Fibroblast of mammary gland (primary cell): ENCODE data around the gene FRRS1.
A peak's percentile ranks its signal among the peaks of the same experiment; 100 is the strongest.
"Not testable (repeated sequence)": the region's sequence is repeated elsewhere in the genome, so short reads cannot be mapped to it uniquely, and the experiment has no call there.

ENCODE experiments used
- DNase-seq: peaks from one replicate; pipeline ENCODE4 v3.0.0-alpha.2; 2010; ENCODE audit warnings: low read depth
- H3K4me3 ChIP-seq: 2 replicates; pipeline ENCODE4 v1.5.1; 2011; ENCODE audit warnings: low read depth, mild to moderate bottlenecking, low read length, moderate library complexity; ENCODE audit not compliant: control insufficient read depth
- TF ChIP-seq, protein P1 (sequence below): conservative IDR thresholded peaks from 2 replicates; pipeline ENCODE4 v1.5.1; 2011; ENCODE audit warnings: low read depth, low read length, inconsistent platforms; ENCODE audit not compliant: control insufficient read depth, insufficient read depth

Gene FRRS1

DNA sequence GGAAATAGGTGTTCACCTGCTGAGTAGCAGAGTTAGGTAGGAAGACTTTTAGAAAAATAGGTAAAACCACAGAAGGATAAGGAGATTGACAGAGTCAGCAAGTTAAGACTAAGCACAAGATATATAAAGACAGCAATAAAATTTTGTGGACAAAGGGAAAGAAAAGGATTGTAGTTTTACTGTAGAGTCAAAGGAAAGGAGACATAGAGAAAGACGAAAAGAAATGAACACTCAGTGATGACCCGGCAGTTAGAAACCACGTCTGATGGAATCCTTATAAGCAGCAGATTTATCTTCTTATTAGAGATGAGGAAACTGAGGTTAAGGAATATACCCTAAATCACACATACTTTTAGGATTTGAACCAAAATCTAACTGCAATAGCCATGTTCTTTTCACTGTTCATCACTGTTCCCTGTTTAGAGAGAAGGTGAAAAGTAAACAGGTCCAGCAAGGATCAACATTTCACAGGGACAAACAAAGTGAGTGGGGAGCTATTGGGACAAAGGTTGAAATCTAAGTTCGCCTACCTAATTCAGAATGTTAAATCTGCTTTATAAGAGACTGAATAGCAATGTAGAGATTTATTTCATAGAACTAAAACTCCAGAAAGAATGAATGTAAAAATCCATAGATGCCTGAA lies 6.8 kb downstream of the FRRS1 start:
- no peak overlapping the region for H3K4me3 ChIP-seq
- TF ChIP-seq, protein P1, sequence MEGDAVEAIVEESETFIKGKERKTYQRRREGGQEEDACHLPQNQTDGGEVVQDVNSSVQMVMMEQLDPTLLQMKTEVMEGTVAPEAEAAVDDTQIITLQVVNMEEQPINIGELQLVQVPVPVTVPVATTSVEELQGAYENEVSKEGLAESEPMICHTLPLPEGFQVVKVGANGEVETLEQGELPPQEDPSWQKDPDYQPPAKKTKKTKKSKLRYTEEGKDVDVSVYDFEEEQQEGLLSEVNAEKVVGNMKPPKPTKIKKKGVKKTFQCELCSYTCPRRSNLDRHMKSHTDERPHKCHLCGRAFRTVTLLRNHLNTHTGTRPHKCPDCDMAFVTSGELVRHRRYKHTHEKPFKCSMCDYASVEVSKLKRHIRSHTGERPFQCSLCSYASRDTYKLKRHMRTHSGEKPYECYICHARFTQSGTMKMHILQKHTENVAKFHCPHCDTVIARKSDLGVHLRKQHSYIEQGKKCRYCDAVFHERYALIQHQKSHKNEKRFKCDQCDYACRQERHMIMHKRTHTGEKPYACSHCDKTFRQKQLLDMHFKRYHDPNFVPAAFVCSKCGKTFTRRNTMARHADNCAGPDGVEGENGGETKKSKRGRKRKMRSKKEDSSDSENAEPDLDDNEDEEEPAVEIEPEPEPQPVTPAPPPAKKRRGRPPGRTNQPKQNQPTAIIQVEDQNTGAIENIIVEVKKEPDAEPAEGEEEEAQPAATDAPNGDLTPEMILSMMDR: no peak
- DNase-seq: no peak

DNA sequence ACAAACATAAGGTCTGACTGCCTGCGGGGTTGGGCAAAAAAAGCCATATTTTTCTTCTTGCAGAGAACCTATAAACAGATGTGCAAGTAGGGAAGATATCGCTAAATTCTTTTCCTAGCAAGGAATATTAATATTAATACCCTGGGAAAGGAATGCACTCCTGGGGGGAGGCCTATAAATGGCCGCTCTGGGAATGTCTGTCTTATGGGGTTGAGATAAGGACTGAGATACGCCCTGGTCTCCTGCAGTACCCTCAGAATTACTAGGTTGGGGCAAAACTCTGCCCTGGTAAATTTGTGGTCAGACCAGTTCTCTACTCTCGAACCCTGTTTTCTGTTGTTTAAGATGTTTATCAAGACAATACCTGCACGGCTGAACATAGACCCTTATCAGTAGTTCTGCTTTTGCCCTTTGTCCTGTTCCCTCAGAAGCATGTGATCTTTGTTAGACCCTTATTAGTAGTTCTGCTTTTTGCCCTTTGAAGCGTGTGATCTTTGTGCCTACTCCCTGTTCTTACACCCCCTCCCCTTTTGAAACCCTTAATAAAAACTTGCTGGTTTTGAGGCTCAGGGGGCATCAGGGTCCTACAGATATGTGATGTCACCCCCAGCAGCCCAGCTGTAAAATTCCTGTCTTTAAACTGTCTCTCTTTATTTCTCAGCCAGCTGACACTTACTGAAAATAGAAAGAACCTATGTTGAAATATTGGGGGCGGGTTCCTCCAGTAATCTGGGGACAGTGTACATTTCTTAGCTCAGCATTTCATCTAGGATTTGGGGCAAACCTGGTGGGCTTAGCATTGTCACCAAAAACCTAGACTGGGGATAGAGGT lies 7.5 kb downstream of the FRRS1 start:
- not testable (repeated sequence) for H3K4me3 ChIP-seq, DNase-seq

DNA sequence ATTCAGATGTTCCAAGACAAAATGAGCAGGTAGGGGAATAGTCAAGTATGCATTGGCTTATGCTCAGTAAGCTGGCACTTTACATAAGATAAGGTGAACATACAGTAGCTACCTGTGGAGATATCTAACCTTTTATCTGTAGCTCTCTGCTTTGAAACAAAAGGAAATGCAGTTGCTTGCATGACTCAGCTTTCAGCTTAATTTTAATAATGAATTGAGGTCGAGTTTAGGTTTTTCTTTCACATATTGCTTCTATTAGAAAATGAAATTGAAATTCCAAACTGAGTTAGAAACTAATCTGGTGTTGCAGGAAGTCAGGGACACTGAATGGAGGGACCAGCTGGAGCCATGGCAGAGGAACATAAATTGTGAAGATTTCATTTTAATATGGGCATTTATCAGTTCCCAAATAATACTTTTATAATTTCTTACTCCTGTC lies 8.3 kb downstream of the FRRS1 start:
- peak; percentile 28 for DNase-seq
- TF ChIP-seq, protein P1: no peak
- no peak overlapping the region for H3K4me3 ChIP-seq

DNA sequence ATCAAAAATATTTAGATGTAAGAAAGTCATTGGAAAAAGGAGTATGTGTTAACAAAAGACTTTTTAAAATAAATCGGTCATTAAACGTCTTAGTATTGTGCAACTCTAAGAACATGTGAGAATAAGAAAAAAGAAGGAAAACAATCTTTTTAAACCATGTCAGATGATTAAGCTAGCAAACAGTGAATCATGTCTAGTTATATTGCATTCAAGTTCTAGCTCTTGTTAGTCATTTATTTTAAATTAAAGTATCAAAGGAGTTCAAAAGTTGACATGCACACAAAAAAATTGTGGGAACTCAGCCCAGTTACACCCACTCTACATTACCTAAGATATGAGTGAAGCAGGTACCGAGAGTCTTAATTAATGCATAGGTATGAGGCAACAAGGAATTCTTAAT lies 9.8 kb downstream of the FRRS1 start:
- peak; percentile 88 for DNase-seq
- TF ChIP-seq, protein P1: no peak
- H3K4me3 ChIP-seq: no peak overlapping the region

DNA sequence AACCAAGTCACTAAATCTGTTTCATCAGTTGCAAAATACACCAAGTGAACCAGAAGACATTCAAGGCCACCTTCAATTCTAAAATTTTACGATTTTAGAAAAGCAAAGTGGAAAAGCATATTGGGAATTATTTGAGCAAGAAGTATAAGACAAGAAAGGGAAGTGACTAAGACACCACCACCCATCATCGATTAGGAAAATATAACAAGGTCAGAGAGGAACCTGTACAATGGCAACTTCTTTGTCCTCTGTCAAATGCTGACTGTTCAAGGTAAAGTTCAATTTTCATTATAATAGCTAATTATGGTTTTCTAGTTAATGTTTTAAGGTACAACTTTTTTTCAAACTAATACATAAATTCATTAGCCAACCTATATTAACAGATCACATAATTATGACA lies 10.8 kb downstream of the FRRS1 start:
- no peak for DNase-seq
- no peak overlapping the region for H3K4me3 ChIP-seq
- TF ChIP-seq, protein P1: no peak

DNA sequence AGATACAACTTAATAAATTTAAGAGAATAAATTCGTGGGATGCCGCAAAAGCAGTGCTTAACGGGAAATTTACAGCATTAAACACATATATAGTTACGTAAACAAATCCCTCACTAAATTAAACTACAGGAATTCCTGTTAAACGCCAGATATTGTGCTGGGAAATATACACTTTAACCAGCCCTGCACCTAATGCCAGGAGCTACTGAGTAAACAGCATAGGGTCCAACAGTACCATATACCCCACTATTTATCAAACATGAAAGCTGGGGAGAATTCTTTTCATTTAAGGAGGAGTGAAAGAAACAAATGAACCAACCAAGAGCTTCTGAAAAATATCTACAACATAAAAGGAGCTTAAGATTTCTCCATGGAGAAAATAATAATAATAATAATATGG lies 11.7 kb downstream of the FRRS1 start:
- no peak overlapping the region for H3K4me3 ChIP-seq
- no peak for DNase-seq
- TF ChIP-seq, protein P1: no peak

DNA sequence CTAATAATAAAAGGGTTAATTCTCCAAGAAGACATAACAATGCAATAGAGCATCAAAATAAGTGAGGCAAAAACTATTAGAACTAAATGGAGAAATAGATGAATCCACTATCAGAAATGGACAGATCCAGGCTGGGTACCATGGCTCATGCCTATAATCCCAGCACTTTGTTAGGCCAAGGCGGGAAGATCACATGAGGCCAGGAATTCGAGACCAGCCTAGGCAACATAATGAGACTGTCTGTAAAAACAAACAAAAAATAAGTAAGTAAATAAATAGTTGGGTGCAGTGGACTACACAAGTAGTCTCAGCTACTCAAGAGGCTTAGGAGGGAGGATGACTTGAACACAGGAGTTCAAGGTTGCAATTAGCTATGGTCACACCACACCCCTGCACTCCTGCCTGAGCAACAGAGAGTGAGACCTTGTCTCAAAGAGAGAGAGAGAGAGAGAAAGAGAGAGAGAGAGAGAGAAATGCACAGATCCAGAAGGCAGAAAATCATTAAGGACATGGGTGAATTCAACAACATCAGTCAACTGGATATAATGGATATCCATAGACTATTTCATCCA lies 12.3 kb downstream of the FRRS1 start:
- TF ChIP-seq, protein P1: no peak
- H3K4me3 ChIP-seq: no peak overlapping the region
- DNase-seq: no peak
